Ovary (tissue), 9 donors: ENCODE results near the gene TRABD2B. TPM values are rescaled to one million over a fixed set of nuclear protein-coding genes. Genes with fewer than 3 reads are reported as not detected.

ENCODE experiments used
- DNase-seq, 5 donors: peaks; one replicate each; pipeline ENCODE4 v3.0.0-alpha.2; 2019 to 2020
- H3K27ac ChIP-seq, 2 donors: fragments of 200-600 bp; one replicate each; pipeline versions ENCODE4 v1.5.1 to v1.8.0; 2019 to 2022
- H3K27me3 ChIP-seq: fragments of 200-600 bp; one replicate; pipeline ENCODE4 v1.8.0; 2022
- H3K36me3 ChIP-seq: fragments of 200-600 bp; sonication (generic); one replicate; pipeline ENCODE4 v1.5.1; 2019
- H3K4me1 ChIP-seq: one replicate; pipeline ENCODE4 v1.8.1; 2013; ENCODE audit warnings: mild to moderate bottlenecking, moderate library complexity; ENCODE audit not compliant: insufficient read depth
- H3K4me3 ChIP-seq: fragments of 200-600 bp; sonication (generic); one replicate; pipeline ENCODE4 v1.5.1; 2017
- H3K9me3 ChIP-seq, 2 donors: fragments of 200-600 bp in 1 of 2; sonication (generic) in 1 of 2; one replicate each; pipeline versions ENCODE4 v1.5.1 to v1.8.1; 2013 to 2019; ENCODE audit warnings: mild to moderate bottlenecking in 1 of 2, moderate library complexity in 1 of 2
- EP300 ChIP-seq: sonication (generic); formaldehyde crosslinking; IDR thresholded peaks from one replicate; pipeline ENCODE4 v1.6.1; 2017; ENCODE audit warnings: antibody characterized with exemption
- POLR2A ChIP-seq: fragments of 450-650 bp; IDR thresholded peaks from one replicate; pipeline ENCODE4 v1.6.1; 2017; ENCODE audit warnings: antibody characterized with exemption, mild to moderate bottlenecking, moderate library complexity
- WGBS, 3 donors: extraction: QIAGEN DNeasy Blood & Tissue Kit in 1 of 3; methylation state at CpG; one replicate each; pipeline versions ENCODE4 v1.1.5 to v1.1.7; 2013 to 2017; 5-methylcytosine and 5-hydroxymethylcytosine counted together
- intact Hi-C, 4 donors: fragments of 100-400 bp; cut with DNase I; formaldehyde crosslinking; loops; one replicate each; pipeline versions ENCODE4 v1.11.0 to v1.15.1; 2022 to 2023
- polyA plus RNA-seq, 2 donors: library from polyadenylated mRNA; stranded (reverse); fragments of 200-250 nt in 1 of 2; fragments of 350-450 nt in 1 of 2; fragmentation: Illumina TruSeq in 1 of 2; extraction: RNeasy Lipid Tissue Mini Kit (QIAGEN cat#74804) in 1 of 2; gene quantifications; one replicate each; pipeline ENCODE4 v1.2.3, GENCODE V29; 2013 to 2014
- total RNA-seq, 7 donors: library from RNA; depleted of rRNA in 2 of 7; stranded (reverse); fragments of >200 nt in 2 of 7; fragmentation: NEBNext Ultra II Directional in 3 of 7; extraction: Animal tissue kit (Norgen Biotek cat#: 25700) in 3 of 7; gene quantifications; one replicate each; pipeline versions ENCODE4 v1.1.0 to v1.2.4, GENCODE V29; 2016 to 2023
- TF ChIP-seq, protein P1 (sequence below), 3 donors: fragments of 450-650 bp in 2 of 3; fragments of 200-600 bp in 1 of 3; IDR thresholded peaks; one replicate each; pipeline versions ENCODE4 v1.5.1 to v1.8.0; 2016 to 2022; ENCODE audit warnings: antibody characterized with exemption in 3 of 3, mild to moderate bottlenecking in 1 of 3
- donor health status: DM: no; HTN: no; CAD: no; lungs with moderate emphysema.
- donor health status: DM: no; HTN: no; CAD: no.
- donor health status: Bipolar disorder and iron deficiency.
- donor health status: DM: yes; HTN: yes; CAD: no.
- donor health status: DM: no; HTN: no; CAD: no.
- donor health status: DM: yes; HTN: yes; CAD: no.

The TRABD2B gene
- total and polyA plus RNA-seq, 9 donors = 0.18 to 1.6 (median 0.52) TPM

DNA sequence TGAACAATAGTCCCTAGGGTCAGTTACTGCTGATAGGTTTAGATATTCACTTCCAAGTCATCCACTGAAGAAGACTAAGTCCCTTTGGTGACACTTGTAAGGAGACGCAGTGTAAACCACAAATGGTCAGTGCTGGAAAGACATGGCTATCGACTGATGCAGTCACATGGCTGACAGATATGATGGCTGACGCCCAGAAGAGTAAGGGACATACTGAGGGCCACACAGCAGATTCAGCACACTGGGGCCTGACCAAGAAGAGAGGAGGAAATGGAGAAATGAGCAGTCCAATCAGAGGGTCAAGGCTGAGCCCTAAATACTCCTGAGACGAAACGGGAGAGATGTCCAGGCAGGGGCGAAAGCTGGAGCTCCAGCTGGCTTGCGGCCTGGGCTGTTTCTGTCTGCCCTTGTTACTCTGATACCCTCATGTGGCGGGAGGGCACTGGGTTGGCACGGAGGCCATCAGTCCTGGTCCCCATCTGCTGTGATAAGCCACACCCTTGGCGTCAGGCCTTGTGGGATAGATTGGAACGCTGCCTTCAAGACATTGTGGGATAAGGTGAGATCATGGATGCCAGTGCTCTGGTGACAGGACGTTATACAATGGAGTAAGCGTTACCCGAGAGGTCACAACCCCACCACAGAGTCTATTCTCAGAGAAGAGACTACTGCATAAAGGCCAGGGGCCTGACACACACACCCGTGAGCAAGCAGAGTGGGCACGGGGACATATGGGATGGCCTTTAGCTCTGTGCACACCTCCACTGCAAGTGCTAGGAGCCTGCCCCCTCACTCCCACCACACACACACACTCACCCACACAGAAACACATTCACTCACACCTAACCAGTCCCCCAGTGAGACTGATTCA is 158.4 kb downstream of the TRABD2B start:
- no peak for DNase-seq
- H3K4me1 ChIP-seq = no peaks in the 10 kb centered on the region

DNA sequence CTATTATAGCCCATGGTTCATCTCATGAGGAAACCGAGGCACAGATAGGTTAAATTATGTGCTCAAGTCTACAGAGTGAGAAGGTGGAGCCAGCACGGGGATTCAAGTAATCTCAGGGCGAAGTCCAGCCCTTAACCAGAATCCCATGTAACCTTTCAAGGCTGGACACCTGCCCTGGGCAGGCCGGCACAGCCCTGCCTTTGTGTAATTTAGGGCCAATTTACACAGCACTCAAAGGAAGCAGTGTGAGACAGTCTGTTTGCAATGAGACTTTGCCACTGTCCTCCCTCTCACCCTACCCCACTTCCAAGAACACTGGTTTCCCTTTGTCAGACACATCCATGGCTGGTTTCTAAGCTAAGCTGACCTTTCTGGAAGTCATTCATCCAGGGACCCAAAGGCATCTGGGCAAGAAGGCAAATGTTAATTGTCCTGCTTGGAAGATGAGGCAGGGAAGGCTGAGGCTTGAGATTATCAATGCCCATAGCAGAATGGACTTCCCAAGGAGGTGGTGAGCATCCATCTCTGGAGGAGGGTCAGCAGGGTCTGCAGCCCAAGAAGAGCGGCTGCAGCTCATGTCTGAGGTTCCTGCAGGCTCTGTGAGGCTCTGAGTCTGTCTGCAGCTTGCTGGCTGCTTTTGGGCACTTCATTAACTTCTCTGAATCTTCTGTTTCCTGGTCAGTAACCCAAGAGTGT is 159.2 kb downstream of the TRABD2B start:
- H3K36me3 ChIP-seq = no peaks in the 10 kb centered on the region
- WGBS, 3 donors = 84 to 92% (median 91%) methylated on average over 5 of the region's 5 CpGs
- no peak for DNase-seq
- H3K4me1 ChIP-seq = no peaks in the 10 kb centered on the region
- H3K27me3 ChIP-seq = no peaks in the 10 kb centered on the region
- no peak overlapping the region for H3K4me3 ChIP-seq
- intact Hi-C loops = no loop called here
- TF ChIP-seq EP300 (no peak), POLR2A (no peak)
- TF ChIP-seq, protein P1, sequence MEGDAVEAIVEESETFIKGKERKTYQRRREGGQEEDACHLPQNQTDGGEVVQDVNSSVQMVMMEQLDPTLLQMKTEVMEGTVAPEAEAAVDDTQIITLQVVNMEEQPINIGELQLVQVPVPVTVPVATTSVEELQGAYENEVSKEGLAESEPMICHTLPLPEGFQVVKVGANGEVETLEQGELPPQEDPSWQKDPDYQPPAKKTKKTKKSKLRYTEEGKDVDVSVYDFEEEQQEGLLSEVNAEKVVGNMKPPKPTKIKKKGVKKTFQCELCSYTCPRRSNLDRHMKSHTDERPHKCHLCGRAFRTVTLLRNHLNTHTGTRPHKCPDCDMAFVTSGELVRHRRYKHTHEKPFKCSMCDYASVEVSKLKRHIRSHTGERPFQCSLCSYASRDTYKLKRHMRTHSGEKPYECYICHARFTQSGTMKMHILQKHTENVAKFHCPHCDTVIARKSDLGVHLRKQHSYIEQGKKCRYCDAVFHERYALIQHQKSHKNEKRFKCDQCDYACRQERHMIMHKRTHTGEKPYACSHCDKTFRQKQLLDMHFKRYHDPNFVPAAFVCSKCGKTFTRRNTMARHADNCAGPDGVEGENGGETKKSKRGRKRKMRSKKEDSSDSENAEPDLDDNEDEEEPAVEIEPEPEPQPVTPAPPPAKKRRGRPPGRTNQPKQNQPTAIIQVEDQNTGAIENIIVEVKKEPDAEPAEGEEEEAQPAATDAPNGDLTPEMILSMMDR (IDR thresholded peaks at IDR 0.05) = no peak
- peaks cover 0 to 3% of the 10 kb centered on the region in 2 donors for H3K9me3 ChIP-seq
- H3K27ac ChIP-seq = no peak overlapping the region

More for the DNA sequence above, 158.4 kb downstream of the TRABD2B start:
- Histone ChIP-seq H3K27ac (no peak overlapping the region), H3K27me3 (no peaks in the 10 kb centered on the region), H3K4me3 (no peak overlapping the region), H3K36me3 (no peaks in the 10 kb centered on the region), H3K9me3 (peaks cover 0 to 3% of the 10 kb centered on the region in 2 donors)
- TF ChIP-seq POLR2A (no peak), EP300 (no peak)
- TF ChIP-seq, protein P1 (IDR thresholded peaks at IDR 0.05) = no peak
- intact Hi-C loops = no loop called here
- WGBS, 3 donors = 85 to 91% (median 88%) methylated on average over 16 of the region's 16 CpGs

DNA sequence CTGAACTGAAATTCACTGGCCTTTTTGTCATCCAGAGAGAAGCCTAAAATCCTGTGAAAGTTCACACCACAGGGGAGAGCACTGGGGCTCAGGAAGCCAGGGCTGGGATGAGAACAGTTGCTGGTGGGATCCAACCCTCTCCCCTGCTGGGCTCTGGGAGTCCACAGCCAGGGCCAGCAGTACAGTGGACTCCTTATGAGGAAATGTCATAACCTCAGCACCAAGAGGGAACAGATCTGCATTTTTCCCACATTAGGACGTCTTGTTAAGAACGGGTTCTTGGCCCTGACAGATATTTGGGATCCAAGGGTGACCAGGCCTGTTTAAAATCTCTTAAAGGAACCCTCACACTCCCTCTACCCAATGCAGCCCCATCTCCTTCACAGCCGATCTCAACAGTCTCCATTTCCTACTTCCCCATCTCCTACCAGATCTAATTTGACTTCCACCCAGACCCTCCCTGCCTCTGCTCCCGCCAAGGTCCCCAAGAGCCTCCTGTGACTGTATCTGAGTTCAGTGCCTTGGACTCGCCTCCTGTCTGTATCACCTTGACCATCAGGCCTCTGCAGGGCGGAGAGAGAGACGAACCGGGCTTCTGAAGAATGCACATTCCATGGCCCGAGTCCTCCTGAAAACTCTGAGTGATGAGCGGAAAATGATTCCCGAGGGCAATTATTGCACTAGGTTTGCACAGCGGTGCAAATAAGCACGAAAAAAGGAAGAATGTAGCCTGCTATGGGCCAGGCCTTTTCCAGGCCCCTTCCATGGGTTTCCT is 159.9 kb downstream of the TRABD2B start:
- peaks cover 0 to 3% of the 10 kb centered on the region in 2 donors for H3K9me3 ChIP-seq
- WGBS, 3 donors = 77 to 82% (median 82%) methylated on average over 13 of the region's 13 CpGs
- H3K36me3 ChIP-seq = no peaks in the 10 kb centered on the region
- DNase-seq = no peak
- intact Hi-C loops = no loop called here
- H3K27me3 ChIP-seq = no peaks in the 10 kb centered on the region
- H3K27ac ChIP-seq = no peak overlapping the region
- no peaks in the 10 kb centered on the region for H3K4me1 ChIP-seq
- H3K4me3 ChIP-seq = no peak overlapping the region
- no peak for TF ChIP-seq POLR2A
- no peak for TF ChIP-seq EP300
- TF ChIP-seq, protein P1 (IDR thresholded peaks at IDR 0.05) = no peak

DNA sequence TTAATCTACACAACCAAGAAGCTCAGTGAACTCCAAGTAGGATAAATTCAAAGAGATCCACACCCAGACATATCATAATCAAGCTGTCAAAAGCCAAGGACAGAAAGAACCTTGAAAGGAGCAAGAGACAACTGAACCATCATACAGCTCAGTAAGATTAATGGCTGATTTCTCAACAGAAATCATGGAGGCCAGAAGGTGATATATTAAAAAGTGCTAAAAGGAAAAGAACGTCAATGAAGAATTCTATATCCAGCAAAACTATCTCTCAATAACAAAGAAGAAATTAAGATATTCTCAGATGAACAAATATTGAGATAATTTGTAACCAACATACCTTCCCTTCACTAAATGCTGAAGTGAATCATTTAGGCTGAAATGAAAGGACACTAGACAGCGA is 161.8 kb downstream of the TRABD2B start:
- 45 to 90% (median 83%) methylated on average over 2 of the region's 2 CpGs for WGBS, 3 donors

More for the DNA sequence above, 161.8 kb downstream of the TRABD2B start:
- Histone ChIP-seq H3K4me3 (no peak overlapping the region), H3K27ac (no peak overlapping the region), H3K27me3 (no peaks in the 10 kb centered on the region), H3K4me1 (peaks cover 3% of the 10 kb centered on the region), H3K9me3 (peaks cover 0 to 3% of the 10 kb centered on the region in 2 donors), H3K36me3 (no peaks in the 10 kb centered on the region)
- no peak for DNase-seq
- TF ChIP-seq POLR2A = no peak
- no peak for TF ChIP-seq EP300
- TF ChIP-seq, protein P1 (IDR thresholded peaks at IDR 0.05) = no peak
- intact Hi-C loops = no loop called here
